ENCODE results near the gene ZFPM1. TPM values are rescaled to one million over a fixed set of nuclear protein-coding genes. Genes with fewer than 3 reads are reported as not detected.

ZFPM1 gene
- polyA plus RNA-seq, 1 donor, result 1.8 TPM

- DNase-seq (ENCODE audit: low read depth), result no peak
Measured at GRCh38 chr16:88433632-88434352, 19.3 kb upstream of the ZFPM1 start.

GRCh38 chr16:88434353-88434690 is 18.8 kb upstream of the ZFPM1 start:
- no peak for DNase-seq (ENCODE audit: low read depth)

GRCh38 chr16:88434746-88435145 is 18.3 kb upstream of the ZFPM1 start:
- DNase-seq (ENCODE audit: low read depth), result no peak

GRCh38 chr16:88435437-88436355 is 17.4 kb upstream of the ZFPM1 start:
- DNase-seq (ENCODE audit: low read depth), result no peak

- no peak for DNase-seq (ENCODE audit: low read depth)
Measured at GRCh38 chr16:88436796-88437195, 16.3 kb upstream of the ZFPM1 start.

GRCh38 chr16:88437367-88437964 is 15.6 kb upstream of the ZFPM1 start:
- DNase-seq (ENCODE audit: low read depth), result no peak

- DNase-seq (ENCODE audit: low read depth), result no peak
Measured at GRCh38 chr16:88438084-88438870, 14.8 kb upstream of the ZFPM1 start.

GRCh38 chr16:88439016-88439415 is 14.1 kb upstream of the ZFPM1 start:
- DNase-seq (ENCODE audit: low read depth), result no peak

GRCh38 chr16:88439706-88440105 is 13.4 kb upstream of the ZFPM1 start:
- DNase-seq (ENCODE audit: low read depth), result no peak

GRCh38 chr16:88440111-88440510 is 13.0 kb upstream of the ZFPM1 start:
- DNase-seq (ENCODE audit: low read depth), result no peak

GRCh38 chr16:88440686-88441405 is 12.2 kb upstream of the ZFPM1 start:
- DNase-seq (ENCODE audit: low read depth), result no peak

GRCh38 chr16:88441460-88441859 is 11.6 kb upstream of the ZFPM1 start:
- DNase-seq (ENCODE audit: low read depth), result no peak

- DNase-seq (ENCODE audit: low read depth), result no peak
Measured at GRCh38 chr16:88442383-88442726, 10.7 kb upstream of the ZFPM1 start.

- no peak for DNase-seq (ENCODE audit: low read depth)
Measured at GRCh38 chr16:88442727-88443576, 10.1 kb upstream of the ZFPM1 start.

- no peak for DNase-seq (ENCODE audit: low read depth)
Measured at GRCh38 chr16:88444826-88445582, 8.1 kb upstream of the ZFPM1 start.

- DNase-seq (ENCODE audit: low read depth), result no peak
Measured at GRCh38 chr16:88445583-88445960, 7.5 kb upstream of the ZFPM1 start.

- DNase-seq (ENCODE audit: low read depth), result no peak
Measured at GRCh38 chr16:88446061-88446460, 7.0 kb upstream of the ZFPM1 start.

- no peak for DNase-seq (ENCODE audit: low read depth)
Measured at GRCh38 chr16:88446736-88447135, 6.3 kb upstream of the ZFPM1 start.

GRCh38 chr16:88447881-88448280 is 5.2 kb upstream of the ZFPM1 start:
- no peak for DNase-seq (ENCODE audit: low read depth)
